ENCODE data around the gene LAS1L. TPM values are rescaled to one million over a fixed set of nuclear protein-coding genes. Genes with fewer than 3 reads are reported as not detected.
"Not testable (repeated sequence)": the region's sequence is repeated elsewhere in the genome, so short reads cannot be mapped to it uniquely, and the experiment has no call there.

The LAS1L gene
- total and polyA plus RNA-seq, 12 donors = 7.4 to 41.2 (median 21.4) TPM

- no peaks in the 10 kb centered on the region for H3K9me3 ChIP-seq (replicated peaks in 1 of 3)
- intact Hi-C loops (cut with DNase I) = no loop called here
- H3K27ac ChIP-seq = no peak overlapping the region
- peaks cover 14% of the 10 kb centered on the region for H3K27me3 ChIP-seq
- H3K4me3 ChIP-seq = no peak overlapping the region
- H3K4me1 ChIP-seq (replicated peaks in 1 of 2) = no peaks in the 10 kb centered on the region
- WGBS, 4 donors = 57 to 77% (median 66%) methylated on average over 5 of the region's 5 CpGs
- no peaks in the 10 kb centered on the region for H3K36me3 ChIP-seq (replicated peaks in 1 of 2)
- no peak for TF ChIP-seq POLR2A (IDR thresholded peaks at IDR 0.05)
- TF ChIP-seq CTCF (IDR thresholded peaks at IDR 0.05) = no peak
- DNase-seq = no peak
Measured at GRCh38 chrX:65488495-65488894, 46.1 kb downstream of the LAS1L start.

GRCh38 chrX:65480960-65481359 is 53.6 kb downstream of the LAS1L start:
- WGBS, 4 donors = 48 to 55% (median 51%) methylated on average over 3 of the region's 3 CpGs
- no peaks in the 10 kb centered on the region for H3K27me3 ChIP-seq
- no peaks in the 10 kb centered on the region for H3K9me3 ChIP-seq (replicated peaks in 1 of 3)
- no peaks in the 10 kb centered on the region for H3K36me3 ChIP-seq (replicated peaks in 1 of 2)
- H3K27ac ChIP-seq = no peak overlapping the region
- TF ChIP-seq CTCF (IDR thresholded peaks at IDR 0.05) (no peak), POLR2A (IDR thresholded peaks at IDR 0.05) (no peak)
- no peak overlapping the region for H3K4me3 ChIP-seq
- no peaks in the 10 kb centered on the region for H3K4me1 ChIP-seq (replicated peaks in 1 of 2)
- intact Hi-C loops (cut with DNase I) = no loop called here
- no peak for DNase-seq

GRCh38 chrX:65479102-65479501 is 55.5 kb downstream of the LAS1L start:
- H3K4me3 ChIP-seq; H3K27me3 ChIP-seq; H3K27ac ChIP-seq; H3K9me3 ChIP-seq (replicated peaks in 1 of 3); DNase-seq; H3K4me1 ChIP-seq (replicated peaks in 1 of 2); H3K36me3 ChIP-seq (replicated peaks in 1 of 2); intact Hi-C loops (cut with DNase I): not testable (repeated sequence)
- WGBS, 4 donors = 68 to 82% (median 80%) methylated on average over 3 of the region's 3 CpGs

- Histone ChIP-seq H3K4me3 (no peak overlapping the region), H3K4me1 (replicated peaks in 1 of 2) (no peaks in the 10 kb centered on the region), H3K27ac (no peak overlapping the region), H3K27me3 (no peaks in the 10 kb centered on the region), H3K36me3 (replicated peaks in 1 of 2) (no peaks in the 10 kb centered on the region), H3K9me3 (replicated peaks in 1 of 3) (no peaks in the 10 kb centered on the region)
- DNase-seq = no peak
- TF ChIP-seq CTCF (IDR thresholded peaks at IDR 0.05) (no peak), POLR2A (IDR thresholded peaks at IDR 0.05) (no peak)
- intact Hi-C loops (cut with DNase I) = no loop called here
- WGBS, 4 donors = 70 to 77% (median 74%) methylated on average over 2 of the region's 2 CpGs
Measured at GRCh38 chrX:65476564-65476963, 58.0 kb downstream of the LAS1L start.

GRCh38 chrX:65463550-65463949 is 71.0 kb downstream of the LAS1L start:
- no peak for DNase-seq
- intact Hi-C loops (cut with DNase I) = no loop called here
- Histone ChIP-seq H3K36me3 (replicated peaks in 1 of 2) (no peaks in the 10 kb centered on the region), H3K27ac (no peak overlapping the region), H3K4me1 (replicated peaks in 1 of 2) (no peaks in the 10 kb centered on the region), H3K4me3 (no peak overlapping the region), H3K9me3 (replicated peaks in 1 of 3) (no peaks in the 10 kb centered on the region), H3K27me3 (no peaks in the 10 kb centered on the region)
- TF ChIP-seq CTCF (IDR thresholded peaks at IDR 0.05) (no peak), POLR2A (IDR thresholded peaks at IDR 0.05) (no peak)
- WGBS, 4 donors = 8 to 40% (median 27%) methylated on average over 4 of the region's 4 CpGs

Other genes starting within 250 kb of the LAS1L start
- gene MSN, start 132.9 kb upstream of the LAS1L start, total RNA-seq = 100 to 1,000 TPM in 8 of 9 donors, 10 to 100 TPM in 1; 40.9 to 244 (median 192) TPM
- gene MSN, start 132.9 kb upstream of the LAS1L start, polyA plus RNA-seq = 100 to 1,000 TPM in 2 of 3 donors, 10 to 100 TPM in 1; 81.7 to 197 (median 119) TPM